Limb (tissue), 2 donors: ENCODE measurements around the gene C6orf62.
"Not testable (repeated sequence)": the region's sequence is repeated elsewhere in the genome, so short reads cannot be mapped to it uniquely, and the experiment has no call there.

ENCODE experiments used
- DNase-seq, 2 donors: peaks; one replicate each; pipeline ENCODE4 v3.0.0-alpha.2; 2016; ENCODE audit errors: extremely low spot score in 2 of 2

Gene C6orf62

DNA sequence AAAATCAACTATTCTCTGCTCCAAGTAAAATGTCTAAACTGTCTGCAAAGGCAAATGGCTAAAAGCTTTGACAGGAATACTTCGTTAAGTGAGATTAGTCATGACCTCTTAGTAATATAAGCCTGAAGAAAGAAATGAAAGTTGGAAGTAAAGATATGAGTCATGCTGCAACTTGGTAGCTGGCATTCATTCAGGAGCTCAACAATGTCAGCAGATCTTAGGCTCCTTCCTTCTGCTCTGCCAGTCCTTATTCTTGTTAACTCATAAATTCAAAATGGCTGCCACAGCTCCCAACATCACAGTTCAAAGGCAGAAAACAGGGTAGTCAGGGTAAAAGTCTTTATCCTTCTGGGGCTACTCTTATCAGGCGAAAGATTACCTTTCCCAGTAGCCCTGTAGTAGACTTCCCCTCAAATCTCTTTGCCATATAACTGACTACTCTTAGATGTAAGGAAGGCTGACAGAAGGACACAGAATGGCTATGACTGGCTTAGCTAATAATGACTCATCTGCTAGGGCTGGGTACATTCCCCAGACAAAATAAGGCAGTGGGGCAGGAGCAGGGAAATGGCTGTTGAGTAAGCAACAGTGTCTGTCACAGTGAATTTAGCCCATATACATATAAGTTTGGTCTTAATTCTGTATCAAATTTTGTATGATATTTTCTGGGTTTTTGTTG lies 24.4 kb upstream of the C6orf62 start:
- DNase-seq: no peak

DNA sequence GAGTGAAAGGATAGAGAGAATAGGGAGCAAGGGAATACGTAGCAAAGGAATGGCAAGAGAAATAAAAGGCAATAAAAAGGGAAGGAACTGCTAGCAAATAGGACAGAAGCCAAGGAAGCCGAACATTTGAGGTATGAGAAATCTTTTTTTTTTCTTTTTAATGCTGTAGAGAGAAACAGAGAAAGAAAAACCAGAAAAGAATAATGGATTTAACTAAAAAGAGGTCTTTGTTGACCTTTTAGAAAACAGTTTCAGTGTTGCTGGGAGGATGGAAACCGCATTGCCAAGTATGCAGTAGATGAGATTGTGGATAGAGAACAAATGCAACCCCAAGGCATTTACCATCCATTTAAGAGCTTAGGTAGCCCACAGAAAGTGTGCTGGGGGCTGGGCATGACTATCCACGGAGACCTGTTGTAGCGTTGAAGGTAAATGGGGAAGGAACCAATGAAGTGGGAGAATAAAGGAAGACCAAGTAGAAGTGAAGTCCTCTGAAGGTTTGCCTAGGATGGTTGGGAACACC lies 23.3 kb upstream of the C6orf62 start:
- no peak for DNase-seq

DNA sequence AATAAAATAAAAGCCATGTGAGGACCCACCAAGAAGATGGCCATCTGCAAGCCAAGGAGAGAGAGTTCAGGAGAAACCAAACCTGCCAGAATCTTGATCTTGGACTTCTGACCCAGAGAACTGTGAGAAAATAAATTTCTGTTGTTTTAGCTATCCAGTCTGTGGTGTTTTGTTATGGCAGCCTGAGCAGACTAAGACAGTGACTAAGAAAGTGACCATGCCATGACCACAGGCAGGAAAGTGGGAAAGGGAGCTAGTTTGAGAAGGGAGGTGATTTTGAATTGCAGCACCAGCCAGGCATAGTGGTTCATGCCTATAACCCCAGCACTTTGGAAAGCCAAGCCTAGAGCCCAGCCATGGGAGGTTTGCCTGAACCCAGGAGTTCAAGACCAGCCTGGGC lies 21.9 kb upstream of the C6orf62 start:
- DNase-seq: no peak

DNA sequence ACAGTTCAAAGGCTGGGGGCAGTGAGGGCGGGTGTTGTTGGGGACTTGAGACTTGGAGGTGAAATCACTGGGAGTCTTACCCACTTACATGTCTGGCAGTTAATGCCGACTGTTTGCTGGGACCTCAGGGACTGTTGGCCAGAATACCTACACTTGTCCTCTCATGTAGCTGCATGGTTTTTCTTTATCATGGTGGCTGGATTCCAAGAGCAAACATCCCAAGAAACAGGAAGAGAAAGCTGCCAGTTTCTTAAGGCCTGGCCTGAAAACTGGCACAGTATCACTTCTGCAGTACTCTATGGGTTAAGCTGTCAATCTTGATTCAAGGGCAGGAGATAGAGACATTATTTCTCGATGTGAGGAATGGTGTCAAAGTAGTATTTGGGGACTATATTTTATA lies 19.8 kb upstream of the C6orf62 start:
- no peak for DNase-seq

DNA sequence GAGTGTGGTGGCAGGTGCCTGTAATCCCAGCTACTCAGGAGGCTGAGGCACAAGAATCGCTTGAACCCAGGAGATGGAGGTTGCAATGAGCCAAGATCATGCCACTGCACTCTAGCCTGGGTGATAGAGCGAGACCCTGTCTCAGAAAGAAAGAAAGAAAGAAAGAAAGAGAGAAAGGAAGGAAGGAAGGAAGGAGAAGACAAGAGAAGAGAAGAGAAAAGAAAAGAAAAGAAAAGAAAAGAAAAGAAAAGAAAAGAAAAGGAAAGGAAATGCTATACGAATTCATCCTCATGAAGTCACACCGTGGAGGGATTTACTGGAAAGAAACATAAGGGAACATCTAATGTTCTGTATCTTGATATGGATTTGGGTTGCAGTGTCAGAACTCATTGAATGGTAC lies 15.8 kb upstream of the C6orf62 start:
- not testable (repeated sequence) for DNase-seq

DNA sequence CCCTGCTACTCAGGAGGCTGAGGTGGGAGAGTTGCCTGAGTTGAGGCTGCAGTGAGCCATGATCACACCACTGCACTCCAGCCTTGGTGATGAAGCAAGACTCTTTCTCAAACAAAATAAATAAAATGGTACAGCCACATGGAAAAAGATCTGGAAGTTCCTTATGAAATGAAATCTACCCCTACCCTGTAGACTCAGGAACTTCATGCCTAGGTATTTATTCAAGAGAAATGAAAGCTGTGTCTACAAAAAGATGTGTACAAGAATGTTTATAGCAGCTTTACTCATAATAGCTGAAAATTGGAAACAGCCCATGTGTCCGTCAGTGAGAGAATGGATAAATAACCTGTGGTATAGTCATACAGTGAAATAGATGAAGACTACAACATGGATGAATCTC lies 15.2 kb upstream of the C6orf62 start:
- DNase-seq: no peak

DNA sequence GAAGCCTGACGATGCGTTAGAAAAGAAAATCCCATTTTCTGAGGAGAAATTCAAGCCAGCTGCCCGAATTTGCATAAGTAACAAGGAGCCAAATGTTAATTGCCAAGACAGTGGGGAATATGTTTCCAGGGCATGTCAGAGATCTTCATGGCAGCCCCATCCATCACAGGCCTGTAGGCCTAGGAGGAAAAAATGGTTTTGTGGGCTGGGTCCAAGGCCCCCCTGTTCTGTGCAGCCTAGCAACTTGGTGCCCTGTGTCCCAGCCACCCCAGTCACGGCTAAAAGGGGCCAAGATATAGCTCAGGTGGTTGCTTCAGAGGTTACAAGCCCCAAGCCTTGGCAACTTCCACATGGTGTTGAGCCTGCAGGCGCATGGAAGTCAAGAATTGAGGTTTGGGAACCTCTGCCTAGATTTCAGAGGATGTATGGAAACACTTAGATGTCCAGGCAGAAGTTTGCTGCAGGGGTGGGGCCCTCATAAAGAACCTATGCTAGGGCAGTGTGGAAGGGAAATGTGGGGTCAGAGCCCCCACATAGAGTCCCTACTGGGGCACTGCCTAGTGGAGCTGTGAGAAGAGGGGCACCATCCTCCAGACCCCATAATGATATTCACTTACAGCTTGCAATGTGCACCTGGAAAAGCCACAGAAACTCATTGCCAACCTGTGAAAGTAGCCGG lies 12.6 kb upstream of the C6orf62 start:
- DNase-seq: not testable (repeated sequence)

DNA sequence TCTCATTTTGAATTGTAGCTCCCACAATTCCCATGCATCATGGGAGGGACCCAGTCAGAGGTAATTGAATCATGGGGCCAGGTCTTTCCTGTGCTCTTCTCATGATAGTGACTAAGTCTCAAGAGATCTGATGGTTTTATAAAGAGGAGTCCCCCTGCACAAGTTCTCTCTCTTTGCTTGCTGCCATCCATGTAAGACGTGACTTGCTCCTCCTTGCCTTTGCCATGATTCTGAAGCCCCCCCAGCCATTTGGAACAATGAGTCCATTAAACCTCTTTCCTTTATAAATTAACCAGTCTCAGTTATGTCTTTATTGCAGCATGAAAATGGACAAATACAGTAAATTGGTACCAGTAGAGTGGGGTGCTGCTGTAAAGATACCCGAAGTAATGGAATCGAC lies 11.7 kb upstream of the C6orf62 start:
- DNase-seq: not testable (repeated sequence)

DNA sequence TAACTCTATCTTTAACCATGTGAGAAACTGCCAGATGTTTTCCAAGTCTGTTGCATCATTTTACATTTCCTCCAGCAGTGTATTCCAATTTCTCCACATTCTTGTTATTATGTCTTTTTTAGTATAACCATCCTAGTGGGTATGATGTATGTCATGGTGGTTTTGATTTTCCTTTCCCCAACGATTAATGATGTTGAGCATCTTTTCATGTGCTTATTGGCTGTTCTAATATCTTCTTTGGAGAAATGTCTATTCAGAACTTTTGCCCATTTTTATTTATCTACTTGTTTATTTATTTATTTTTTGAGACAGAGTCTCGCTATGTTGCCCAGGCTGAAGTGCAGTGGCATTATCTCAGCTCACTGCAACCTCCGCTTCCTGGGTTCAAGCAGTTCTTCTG lies 4.3 kb upstream of the C6orf62 start:
- no peak for DNase-seq

DNA sequence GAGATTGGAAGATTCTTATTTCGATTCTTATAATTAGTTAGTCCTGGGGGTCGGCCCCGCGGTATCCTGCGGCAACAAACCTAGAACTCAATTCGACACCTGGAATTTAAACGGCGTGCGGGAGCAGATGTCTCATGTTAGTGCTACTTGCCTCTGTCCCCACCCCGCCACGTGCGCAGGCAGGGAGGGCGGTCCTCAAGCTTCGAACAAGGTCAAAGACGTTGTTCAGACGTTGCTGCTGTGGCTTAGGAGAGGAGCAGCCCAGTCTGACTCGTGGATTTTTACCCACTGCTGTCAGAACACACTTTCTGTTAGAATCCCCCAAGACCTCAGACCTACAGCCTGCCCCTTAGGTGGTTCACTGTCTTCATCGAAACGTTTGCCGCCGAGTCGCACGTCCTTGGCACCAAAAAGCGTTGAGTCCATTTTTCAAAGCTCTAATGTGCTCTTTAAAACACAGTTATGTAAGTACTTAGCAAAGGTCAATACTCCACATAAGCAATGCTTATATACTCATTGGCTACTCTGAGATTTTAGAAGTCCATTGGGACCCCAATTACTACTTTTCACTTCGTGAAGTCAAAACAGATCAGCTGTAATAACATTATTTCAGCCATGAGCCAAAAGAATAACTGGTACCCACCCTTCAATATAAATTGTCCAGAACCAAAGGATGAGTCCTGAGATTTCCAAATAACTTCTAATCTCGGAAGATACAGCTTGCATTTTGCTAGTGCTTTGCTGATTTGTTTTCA lies 2.7 kb upstream of the C6orf62 start:
- no peak for DNase-seq

DNA sequence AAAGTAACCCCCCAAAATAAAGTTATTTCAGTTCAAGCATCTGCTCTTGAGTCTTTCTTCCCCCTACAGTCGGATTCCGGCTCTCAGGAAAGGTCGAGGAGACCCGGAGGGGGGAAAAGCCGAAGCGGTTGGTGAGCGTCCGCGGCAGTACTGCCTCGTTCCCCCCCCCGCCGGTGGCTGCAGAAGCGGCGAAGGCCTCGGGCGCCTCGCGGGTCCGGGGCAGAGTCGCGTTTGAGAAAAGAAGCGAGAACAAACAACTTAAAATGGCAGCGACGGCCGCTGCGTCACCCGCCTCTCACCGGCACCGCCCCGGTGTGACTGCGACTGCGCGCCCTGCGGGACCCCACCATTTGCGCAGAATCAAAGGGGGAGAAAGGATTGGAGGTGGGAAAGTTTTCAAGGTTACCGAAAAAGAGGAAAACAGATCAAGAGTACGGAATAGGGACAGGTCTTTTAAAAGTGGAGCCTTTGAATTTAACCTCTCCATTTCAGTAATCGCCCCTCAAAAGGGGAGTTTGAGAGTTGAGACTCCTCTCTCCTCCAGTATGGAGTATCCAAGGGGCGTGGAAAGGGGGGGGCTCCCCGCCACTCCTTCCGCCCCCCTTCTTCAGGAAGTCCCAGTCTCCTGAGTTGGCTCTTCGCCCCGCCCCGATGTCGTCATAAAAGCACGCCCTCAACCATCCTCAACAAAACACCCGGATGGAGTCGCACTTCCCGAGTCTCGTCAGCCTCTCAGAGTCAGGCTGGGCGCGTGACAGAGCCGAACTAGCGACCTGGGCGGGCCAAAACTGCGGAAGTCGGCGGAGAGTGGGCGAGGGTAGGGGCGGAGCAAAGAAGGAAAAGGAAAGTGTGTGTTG lies 1.9 kb upstream of the C6orf62 start:
- DNase-seq: peak; percentile 100

DNA sequence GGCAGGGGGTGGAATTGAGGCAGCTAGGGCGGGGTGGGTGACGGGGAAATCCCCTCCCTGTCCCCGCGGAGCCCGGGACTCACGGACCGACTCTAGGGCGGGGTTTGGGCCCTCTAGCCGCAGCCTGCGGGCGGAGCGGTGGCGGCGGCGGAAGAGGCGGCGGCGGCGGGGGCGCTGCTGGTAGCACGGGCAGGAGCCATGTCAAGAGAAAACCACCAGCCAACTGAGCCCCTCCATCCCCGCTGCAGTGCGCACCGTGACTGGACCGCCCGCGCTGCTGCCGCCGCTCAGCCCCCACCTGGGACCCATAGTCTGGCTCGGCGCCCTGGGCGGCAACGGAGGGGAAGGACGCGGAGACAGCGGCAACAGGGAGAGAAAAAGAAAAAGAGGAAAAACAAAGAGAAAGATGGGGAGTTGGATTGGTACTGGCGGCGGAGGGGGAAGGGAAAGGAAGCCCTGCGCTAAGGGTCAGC lies 1.2 kb upstream of the C6orf62 start:
- DNase-seq: peak in 1 of 2 donors; percentile 79

DNA sequence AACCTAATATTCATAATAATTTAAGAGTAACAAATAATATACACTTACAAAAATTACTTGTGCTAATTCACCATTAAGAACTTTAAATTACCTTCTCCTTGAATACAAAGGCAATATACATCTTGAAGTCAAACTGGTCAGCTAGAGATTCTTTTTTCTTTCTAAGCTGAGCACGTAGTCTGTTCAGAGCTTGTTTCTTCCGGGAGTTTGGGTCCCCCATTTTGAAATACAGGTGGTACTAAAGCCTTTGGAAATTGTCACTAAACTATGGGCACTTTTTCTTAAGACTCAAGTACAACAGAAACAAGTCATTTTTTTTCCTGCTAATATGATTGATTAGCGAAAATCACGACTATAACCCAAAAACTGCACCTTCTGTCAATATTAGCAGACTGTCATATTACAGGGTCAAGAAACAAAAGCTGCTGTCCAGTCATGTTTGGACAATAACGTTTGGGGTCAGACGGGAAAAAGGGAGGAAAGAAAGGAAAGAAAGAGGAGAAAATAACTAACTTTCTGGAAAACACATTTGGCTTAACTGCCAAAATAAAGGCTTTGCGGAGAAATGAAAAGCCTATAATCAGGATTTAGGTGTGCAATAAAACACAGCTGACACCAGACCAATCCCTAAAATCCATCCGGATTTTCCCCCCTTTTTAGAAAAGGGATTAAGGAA lies 367 bp downstream of the C6orf62 start:
- no peak for DNase-seq

DNA sequence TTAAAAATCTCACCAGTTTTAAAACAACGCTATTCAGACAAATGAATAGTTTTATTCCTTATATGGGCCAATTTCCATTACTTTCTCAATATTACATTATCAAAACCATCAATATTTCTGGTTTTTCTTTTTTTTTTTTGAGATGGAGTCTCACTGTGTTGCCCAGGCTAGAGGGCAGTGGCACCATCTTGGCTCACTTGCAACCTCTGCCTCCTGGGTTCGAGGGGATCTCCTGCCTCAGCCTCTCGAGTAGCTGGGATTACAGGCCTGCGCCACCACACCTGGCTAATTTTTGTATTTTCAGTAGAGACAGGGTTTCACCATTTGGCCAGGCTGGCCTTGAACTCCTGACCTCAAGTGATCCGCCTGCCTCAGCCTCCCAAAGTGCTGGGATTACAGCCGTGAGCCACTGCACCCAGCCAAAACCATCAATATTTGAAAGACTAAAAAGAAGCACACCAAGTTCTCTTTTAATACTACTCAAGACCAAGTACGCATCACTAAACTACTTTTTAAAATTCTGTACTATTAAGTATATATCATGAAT lies 2.3 kb downstream of the C6orf62 start:
- not testable (repeated sequence) for DNase-seq

DNA sequence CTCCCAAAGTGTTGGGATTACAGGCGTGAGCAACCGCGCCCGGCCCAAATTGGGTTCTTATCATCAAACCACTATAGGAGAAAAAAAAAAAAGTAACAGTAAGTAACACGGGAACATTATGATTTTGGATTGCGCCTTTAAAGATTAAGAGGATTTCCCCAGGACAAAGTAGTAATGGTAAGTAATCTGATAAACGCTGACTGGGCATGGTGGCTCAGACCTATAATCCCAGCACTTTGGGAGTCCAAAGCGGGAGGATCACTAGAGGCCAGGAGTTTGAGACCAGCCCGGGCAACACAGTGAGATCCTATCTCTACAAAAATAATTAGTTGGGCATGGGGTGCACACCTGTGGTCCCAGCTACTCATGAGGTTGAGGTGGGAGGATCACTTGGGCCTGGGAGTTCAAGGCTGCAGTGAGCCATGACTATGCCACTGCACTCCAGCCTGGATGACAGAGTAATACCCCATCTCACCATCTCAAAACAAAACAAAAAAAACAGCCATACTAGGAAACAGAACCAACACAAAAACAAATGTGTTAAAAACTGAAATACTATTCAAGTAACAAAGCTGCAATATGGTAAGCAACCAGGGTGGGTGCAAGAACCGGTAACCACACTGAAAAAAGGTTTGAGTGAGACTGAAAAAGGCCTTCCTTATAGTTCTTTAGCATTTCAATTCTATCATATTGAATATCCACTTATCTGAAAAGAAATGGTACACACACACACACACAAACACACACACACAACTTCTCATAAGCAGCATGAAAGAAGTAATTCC lies 8.2 kb downstream of the C6orf62 start:
- DNase-seq: no peak

DNA sequence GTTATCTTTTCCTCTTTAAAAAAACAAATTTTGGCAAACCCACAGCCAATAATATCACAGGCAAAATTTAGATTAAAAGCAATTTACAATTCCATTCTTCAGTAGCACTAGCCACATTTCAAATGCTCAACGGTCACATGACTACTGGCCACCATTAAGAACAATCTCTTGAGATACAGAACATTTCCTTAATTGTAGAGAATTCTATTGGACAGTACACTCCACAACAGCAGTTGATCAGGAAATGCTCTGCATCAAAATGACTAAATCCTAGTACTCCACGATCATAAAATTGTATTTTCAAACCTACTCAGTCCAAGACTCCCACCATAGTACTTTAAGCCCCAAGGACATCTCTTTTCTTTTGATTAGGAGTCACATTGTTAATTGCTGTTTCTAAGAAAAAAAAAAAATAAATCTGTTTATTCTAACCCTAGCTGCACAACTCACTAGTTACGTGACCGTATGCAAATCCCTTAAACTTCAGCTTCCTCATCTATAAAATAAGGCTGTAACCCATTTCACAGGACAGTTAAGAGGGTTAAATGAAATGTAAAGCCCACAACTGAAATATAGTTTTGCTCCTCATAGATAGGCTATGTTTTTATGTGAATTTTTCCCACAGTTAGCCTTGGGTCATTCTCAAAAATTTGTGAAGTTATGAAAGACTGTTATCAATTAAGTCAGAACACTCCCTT lies 9.8 kb downstream of the C6orf62 start:
- DNase-seq: no peak

DNA sequence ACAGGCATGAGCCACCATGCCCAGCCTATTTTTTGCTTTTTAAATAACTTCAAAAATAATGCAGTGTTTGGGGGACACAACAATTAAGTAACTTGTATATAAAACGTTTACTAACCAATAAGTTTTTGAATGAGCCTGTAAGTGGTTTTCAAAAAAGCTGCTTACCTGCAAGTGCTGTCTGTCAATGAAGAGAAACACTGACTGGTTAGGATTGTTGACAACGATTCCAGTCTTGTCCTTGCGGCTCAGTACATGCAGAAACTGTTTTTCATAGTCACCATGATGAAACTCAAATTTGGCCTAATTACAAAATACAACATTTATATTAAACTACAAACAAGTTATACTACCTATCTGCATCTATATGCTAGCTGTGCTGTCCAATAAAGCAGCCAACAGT lies 10.3 kb downstream of the C6orf62 start:
- DNase-seq: no peak

DNA sequence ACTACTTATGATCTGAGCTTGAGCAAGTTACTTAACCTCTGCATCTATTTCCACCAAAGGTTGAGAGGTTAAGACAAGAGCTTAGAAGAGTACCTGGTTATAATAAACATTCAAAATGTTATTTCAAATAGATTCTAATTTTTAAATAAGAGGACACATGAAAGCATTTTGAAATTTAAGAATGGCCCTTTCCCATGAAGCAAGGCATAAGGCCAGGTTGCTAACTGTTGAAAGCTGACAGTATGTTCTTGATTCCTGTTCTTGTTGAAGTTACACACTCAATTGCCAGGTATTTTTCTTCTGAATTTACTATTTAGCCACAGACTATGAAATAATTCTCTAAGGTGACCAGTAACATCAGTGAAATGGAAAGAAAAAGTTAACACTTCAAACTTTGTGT lies 14.5 kb downstream of the C6orf62 start:
- no peak for DNase-seq

DNA sequence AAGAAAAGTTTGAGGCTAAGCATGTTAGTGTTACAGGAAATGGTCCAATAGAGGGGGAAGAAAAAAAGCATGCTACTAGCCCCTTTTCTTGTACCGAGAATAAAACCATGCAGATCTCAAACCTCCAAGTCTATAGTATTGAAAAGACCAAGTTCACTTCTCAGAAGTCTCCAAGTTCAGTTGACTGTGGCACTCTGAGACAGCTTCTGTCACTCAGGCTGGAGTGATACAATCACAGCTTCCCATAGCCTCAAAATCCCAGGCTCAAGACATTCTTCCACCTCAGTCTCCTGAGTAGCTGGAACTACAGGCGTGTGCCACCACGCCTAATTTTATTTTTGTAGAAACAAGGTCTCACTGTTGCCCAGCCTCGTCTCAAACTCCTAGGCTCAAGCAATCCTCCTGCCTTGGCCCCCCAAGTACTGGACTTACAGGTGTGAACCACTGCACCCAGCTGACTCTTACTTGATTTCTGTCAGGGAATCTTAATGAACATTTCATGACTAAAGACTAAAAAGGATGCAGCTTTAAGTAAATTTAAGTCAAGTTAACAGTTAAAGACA lies 16.2 kb downstream of the C6orf62 start:
- DNase-seq: no peak
